NCI-H524 treated with DMSO at 0.1 percent for 48 hours (cell line): Measurements from ENCODE around the gene GPR37L1.
"Not testable (repeated sequence)": the region's sequence is repeated elsewhere in the genome, so short reads cannot be mapped to it uniquely, and the experiment has no call there.

Experiments used
- DNase-seq: peaks from one replicate; lab custom pipeline; 2025; lab: John Stamatoyannopoulos, UW

The GPR37L1 gene

DNA sequence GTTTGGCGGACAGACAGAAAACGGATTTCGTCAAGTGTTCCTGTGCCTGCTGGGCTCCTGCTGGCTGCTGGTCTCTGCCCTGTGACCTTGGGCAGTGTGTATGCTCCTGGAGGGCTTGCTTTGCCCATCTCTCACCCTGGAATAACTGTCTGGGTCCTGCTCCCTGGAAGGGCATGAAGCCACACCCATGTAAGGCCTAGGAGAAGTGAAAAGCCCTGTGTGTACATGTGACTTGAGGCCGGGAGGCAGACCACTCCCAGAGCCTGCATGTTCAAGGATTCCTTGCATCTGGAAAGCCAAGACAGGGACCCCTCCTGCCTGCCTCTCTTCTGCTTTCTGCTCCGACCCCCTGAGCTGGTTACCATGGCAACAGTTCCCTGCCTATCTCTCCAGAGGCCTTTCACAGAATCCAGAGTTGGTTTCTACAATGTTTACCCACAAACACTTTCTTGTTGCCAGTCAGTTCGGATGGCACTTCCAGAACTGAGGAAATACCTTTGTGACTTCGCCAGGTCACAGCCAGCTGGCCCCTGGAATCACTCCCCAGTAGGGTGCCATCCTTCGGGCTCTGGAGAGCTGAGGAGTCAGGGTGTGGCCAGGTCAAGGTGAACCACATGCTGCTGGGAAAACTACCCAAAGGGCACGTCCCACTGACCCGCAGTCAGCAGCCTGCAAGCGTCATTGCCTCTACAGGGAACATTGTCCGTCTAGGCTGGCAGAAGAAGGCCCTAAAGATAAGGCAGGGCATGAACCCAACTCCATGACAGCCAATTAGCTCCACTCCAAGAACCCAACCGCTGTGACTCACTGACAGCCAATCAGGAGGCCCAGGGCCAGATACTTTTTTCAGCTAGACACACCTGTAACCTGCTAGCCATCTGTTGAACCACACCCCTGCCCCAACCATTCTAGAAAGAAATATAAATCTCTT lies 14.7 kb upstream of the GPR37L1 start:
- DNase-seq = no peak

DNA sequence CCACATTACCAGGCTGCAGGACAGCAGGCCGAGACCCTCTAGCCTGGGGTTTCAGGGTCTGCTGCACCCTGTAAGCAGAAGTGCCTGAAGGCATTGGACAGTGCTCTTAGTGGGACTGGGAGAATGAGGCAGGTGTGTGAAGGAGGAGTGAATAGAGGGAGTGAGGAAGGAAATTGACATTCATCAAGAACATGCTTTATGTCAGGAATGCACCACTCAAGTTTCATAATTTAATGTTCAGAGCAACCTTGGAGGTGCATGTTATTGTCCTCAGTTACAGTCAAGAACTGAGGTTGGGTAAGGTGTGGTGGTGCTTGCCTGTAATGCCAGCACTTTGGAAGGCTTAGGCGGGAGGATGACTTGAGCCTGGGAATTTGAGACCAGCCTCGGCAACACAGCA lies 11.7 kb upstream of the GPR37L1 start:
- no peak for DNase-seq

DNA sequence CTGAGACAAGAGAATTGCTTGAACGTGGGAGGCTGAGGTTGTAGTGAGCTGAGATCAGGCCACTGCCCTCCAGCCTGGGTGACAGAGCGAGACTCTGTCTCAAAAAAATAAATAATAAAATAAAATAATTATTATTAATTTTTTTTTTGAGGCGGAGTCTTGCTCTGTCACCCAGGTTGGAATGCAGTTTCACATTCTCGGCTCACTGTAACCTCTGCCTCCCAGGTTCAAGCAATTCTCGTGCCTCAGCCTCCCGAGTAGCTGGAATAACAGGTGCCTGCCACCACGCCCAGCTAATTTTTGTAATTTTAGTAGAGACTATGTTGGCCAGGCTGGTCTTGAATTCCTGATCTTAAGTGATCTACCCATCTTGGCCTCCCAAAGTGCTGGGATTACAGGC lies 11.1 kb upstream of the GPR37L1 start:
- DNase-seq = not testable (repeated sequence)

DNA sequence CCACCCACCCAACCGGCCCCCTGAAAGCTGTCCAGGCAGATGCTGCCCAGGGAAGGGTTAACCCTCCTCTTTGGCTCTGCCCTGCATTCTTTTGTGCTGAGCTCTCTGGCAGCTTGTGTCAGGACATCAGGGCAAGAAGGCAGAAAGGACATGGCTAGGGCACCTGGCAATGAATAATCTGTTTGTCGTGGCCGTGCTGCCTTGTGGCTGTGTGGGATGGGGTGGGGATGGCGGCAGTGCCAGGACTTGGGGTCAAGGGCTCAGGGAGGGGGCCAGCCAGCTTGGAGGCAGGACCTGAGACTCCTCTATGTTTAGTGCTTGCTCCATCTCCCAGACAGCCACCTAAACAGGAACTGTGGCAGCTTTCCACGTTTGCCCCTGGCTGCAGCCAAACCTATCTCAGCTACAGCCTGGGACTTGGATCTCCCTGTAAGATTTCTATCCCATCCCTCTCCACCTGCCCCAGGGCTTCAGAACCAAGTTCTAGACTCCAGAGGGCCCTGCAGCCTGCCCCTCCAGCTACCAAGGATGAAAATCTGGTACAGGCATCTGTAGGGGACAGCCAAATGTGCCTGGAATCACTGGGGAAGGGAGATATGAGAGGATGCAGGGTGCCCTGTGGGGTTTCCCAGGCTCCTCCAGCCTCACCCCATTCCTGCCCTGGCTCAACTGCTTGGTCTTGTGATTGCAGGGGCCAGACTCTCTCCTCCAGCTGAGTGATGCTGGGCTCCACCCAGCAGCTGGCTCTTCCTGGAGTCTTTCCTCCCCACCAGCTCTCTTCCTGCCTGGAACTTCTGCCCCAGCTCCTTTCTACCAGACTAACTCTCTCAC lies 9.6 kb upstream of the GPR37L1 start:
- no peak for DNase-seq

DNA sequence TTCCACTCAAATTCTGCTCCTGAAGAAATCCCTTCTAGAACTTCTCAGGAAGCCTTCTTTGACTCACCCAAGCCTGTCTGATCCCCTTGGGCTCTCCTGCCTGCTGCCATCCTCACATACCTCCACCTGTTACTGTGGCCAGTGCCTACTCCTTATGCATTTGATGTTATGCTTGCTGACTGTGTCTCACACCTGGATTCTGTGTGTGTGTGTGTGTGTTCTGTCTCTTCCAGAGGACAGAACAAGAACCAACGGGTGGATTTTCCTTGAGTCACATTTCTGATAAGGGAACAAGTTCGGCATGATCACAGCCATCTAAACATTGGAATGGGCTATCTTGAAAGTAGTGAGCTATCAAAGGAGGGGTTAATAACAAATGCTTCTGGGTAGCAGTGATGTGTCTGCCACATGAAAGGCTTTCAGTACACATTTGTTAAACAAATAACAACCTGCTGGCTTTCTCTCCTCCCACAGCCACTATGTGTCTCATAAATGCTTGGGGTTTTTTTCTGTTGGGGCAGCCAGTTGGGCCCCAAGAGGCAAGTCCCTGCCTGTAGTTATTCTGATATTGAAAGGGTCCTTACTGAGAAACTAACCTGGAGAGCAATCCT lies 8.9 kb upstream of the GPR37L1 start:
- no peak for DNase-seq

DNA sequence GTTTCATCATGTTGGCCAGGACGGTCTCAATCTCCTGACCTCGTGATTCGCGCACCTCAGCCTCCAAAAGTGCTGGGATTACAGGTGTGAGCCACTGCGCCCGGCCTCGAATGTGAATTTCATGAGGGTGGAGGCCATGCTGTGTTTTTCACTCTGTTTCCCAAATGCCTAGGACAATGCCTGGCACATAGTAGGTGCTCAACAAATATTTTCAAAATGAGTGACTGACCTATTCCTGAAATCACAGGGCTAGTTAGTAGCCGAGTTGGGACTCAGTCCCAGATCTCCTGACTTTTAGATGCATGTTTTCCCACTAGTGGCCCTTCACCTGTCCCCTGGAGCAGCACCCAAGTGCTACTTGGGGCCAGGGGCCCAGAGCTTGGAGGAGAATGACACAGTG lies 6.4 kb upstream of the GPR37L1 start:
- no peak for DNase-seq

DNA sequence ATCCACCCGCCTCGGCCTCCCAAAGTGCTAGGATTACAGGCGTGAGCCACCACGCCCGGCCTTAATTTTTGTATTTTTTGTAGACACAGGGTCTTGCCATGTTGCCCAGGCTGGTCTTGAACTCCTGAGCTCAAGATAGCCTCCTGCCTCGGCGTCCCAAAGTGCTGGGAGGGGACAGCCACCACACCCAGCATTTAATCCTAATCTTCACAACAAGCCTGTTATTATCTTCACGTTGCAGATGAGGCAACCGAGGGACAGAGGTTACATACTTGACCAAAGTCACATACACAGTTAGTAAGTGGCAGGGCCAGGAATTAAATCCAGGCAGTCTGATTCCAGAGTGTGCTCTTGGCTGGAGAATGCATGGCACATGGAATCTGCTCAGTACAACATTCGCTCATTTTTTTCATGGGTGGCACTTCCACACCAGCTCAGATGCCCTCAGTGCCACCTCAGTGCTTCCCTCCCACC lies 4.8 kb upstream of the GPR37L1 start:
- no peak for DNase-seq

DNA sequence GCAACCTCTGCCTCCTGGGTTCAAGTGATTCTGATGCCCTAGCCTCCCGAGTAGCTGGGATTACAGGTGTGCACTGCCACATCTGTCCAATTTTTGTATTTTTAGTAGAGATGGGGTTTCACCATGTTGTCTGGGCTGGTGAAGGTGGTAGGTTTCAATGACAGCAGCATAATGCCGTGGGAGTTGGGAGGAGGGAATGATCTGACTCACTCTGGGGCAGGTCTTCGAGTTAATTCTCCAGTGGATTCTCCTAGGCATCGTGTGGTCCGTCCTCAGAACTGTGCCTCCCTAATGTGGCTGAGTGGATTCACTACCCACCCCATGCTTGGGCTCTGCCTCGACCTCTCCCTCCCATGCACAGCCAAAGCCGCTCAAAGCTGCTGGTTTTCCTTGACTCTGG lies 1.7 kb upstream of the GPR37L1 start:
- DNase-seq = no peak

DNA sequence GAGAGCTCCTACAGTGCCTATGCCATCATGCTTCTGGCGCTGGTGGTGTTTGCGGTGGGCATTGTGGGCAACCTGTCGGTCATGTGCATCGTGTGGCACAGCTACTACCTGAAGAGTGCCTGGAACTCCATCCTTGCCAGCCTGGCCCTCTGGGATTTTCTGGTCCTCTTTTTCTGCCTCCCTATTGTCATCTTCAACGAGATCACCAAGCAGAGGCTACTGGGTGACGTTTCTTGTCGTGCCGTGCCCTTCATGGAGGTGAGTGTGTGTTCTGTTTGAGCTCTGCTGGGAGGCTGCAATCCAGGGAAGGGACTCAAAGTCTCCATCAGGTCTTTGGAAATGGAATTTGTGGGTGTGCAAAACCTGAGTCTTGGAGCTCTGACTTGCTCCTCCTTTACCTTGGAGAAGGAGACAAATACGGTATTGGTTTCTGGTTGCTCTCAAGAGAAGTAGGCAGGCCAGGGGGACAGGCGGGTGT lies 658 bp downstream of the GPR37L1 start:
- DNase-seq = no peak

DNA sequence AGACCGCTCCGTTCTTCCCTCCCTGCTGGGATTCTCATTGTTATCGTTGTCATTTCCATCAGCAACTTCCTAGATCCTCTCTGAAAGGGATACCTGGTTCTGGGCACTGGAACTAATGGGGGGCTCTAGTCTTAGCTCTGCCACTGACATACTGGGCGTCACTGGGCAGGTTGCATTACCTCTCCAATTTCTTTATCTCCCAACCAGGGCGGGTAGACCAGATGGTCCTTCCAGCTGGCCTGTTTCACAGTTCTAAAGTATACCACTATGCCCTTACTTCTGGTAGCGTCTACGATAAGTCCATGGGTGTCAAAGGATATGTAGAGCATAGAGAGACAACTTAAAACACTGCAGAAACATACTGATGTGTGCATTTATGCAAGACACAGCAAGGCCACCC lies 1.4 kb downstream of the GPR37L1 start:
- peak; percentile 30 for DNase-seq

DNA sequence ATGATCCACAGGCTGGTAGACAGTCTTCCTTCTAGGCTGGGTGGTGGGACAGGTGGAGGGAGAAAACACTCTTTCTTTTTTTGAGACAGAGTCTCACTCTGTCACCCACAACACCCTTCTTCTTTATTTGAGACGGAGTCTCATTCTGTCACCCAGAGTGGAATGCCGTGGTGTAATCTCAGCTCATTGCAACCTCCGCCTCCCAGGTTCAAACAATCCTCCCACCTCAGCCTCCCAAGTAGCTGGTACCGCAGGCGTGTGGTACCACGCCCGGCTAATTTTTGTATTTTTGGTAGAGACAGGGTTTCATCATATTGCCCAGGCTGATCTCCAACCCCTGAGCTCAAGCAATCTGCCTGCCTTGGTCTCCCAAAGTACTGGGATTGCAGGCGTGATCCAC lies 2.9 kb downstream of the GPR37L1 start:
- DNase-seq = no peak

DNA sequence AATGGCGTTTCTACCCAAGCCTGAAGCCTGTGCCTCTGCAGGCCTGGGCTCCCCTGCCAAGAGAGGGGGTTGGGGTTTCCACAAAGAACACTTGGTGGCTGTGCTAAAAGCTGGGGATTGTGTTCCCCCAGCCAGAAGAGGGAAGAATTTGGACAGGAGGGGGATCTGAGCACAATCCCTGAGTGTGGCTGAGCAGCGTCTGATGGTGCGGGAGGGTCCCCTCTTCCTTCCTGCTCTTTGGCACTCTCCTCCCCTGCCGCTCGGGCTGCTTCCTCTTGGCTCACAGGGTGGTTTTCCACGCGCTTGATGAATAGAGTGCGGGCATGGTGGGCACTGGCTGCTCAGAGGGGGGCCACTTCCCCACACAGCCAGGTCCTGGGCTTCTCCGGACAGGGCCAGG lies 3.7 kb downstream of the GPR37L1 start:
- DNase-seq = no peak

DNA sequence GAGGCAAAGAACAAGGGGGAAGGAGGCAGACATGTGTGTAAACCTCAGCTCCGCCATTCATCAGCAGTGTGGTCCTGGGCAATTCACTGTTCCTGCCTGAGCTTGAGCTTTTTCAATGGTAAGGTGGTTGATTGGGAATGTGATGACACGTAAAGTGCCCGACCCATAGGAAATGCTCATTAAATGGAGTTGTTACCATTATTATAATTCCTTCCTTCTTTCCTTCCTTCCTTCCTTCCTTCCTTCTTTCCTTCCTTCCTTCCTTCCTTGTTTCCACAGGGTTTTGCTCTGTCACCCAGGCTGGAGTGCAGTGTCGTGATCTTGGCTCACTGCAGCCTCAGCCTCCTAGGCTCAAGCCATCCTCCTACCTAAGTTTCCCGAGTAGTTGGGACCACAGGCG lies 4.3 kb downstream of the GPR37L1 start:
- no peak for DNase-seq

DNA sequence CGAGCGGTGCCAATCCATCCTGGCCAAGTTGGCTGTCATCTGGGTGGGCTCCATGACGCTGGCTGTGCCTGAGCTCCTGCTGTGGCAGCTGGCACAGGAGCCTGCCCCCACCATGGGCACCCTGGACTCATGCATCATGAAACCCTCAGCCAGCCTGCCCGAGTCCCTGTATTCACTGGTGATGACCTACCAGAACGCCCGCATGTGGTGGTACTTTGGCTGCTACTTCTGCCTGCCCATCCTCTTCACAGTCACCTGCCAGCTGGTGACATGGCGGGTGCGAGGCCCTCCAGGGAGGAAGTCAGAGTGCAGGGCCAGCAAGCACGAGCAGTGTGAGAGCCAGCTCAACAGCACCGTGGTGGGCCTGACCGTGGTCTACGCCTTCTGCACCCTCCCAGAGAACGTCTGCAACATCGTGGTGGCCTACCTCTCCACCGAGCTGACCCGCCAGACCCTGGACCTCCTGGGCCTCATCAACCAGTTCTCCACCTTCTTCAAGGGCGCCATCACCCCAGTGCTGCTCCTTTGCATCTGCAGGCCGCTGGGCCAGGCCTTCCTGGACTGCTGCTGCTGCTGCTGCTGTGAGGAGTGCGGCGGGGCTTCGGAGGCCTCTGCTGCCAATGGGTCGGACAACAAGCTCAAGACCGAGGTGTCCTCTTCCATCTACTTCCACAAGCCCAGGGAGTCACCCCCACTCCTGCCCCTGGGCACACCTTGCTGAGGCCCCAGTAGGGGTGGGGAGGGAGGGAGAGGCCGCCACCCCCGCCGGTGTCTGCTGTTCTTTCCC lies 5.3 kb downstream of the GPR37L1 start:
- no peak for DNase-seq

DNA sequence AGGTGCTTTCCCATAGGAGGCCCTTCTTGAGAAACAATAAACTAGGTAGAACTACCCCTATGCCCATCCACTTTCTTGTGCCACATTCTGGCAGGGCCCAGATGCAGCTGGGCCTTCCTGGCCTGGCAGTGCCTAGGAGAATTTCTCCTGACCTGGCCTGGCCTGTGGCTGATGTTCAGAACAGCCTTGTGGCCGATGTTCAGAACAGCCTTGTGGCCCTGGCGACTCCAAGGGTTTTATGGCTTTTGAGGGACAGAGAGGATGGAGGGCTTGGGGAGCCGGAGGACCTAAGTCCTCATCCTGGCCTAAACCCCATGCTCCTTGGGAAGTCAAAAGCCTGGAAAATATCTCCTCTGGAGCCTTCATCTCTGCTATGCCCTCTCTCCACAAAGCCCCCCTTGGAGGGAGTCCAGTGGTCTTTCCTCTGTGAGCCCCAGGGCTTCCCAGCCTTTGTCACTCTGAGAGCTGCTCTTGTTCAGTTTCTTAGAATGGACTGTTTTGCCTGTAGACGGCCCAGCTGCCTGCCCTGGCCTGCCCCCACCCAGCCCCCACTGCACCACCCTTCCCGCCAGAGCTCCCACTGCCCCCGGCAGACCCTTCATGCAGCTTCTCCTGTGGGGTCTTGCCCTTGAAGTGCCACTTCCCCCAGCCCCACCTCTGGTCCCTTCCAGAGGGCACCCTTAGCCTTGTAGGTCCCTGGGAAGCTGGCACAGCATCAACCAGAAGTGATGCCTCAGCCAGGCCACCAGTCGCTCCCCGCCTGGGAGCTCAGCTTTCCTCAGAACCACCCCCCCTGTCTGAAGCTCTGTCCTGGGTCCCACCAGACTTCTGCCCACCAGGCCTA lies 7.0 kb downstream of the GPR37L1 start:
- no peak for DNase-seq

DNA sequence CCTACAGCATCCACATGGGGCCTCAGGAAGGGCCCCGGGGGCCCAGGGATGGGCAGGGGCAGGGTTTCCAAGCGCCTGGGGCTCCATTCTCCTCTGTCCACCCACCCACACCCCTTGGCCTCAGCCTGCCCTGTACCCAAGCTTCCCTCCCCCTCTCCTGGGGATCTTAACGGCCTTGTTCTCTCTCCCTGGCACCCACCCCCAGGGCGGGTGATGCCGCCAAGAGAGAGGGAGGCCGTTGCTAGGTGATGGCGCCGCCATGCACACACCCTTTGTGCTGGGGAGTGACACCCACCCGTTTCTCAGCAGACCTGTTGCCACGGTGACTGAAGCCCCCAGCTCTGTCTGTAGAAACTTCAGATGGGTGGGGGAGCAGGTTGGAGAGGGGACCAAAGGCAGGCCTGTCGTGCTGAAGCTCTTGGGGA lies 7.6 kb downstream of the GPR37L1 start:
- no peak for DNase-seq

DNA sequence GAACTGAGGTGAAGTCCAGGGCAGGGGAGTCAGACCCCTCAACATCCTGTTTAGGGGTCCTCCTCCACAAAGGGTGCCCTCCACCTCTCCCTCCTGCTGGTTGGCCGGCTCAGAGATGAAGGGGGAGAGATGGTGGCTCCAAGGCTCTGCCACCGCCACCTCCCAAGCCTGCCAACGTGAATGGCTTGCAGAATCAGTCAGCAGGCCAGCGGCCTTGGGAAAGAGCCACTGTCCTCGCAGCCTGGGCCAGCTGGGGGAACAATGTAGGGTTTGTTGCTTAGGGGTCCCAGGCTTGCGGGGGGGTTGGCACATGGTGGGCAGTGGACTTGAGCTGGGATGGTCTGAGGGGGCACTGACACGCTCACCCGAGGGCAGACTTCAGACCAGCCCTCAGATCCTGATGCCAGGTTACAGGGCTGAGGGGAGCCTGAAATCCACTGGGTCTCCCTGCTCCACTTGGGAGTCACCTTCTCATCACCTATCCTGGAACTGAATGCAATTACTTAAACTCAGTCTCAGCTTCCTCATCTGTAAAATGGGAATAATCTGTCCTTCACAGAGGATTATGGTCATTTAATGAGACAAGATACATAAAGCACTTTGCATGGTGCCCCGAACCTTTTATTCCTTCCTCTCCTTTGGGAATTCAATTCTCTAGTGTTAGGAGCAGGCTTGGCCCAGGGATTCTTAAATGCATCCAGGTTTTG lies 8.3 kb downstream of the GPR37L1 start:
- no peak for DNase-seq

DNA sequence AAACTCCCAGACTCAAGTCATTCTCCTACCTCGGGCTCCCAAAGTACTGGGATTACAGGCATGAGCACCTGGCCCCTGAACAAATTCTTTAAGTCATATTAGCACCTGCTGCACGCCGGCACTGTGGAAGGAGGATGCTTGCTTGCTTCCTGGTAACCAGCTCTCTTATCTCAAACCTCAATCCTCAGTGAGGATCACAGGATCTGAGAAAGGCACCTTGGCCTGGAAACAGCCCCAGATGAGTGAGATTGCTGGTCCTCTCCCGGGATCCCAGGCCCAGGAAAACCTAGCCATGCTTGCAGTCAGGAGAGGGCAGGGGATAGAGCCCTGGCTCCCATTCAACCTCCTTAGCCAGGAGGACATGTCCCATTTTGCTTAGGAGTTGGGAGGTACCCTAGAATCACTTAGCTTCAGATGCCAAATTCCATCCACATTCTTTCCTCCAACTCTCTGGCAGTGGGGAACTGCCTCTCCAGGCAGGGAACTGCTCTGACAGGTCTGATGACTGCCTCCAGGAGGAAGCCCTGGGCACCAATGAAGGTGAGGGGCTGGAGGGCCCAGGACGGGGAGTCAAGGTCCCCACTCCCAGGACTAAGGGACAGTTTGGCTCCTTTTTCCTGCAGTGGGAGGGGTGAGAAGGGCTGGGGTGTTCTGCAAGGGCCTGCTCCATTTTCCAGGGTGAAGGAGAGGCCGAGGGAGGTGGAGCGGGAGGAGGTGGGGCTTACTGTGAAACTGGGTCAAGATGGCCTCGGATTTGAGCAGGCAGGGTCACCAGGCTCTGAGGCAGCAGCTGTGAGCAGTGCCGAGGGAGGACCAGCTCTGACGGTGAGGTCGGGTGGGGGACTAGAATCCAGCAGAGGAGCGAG lies 9.5 kb downstream of the GPR37L1 start:
- DNase-seq = no peak

DNA sequence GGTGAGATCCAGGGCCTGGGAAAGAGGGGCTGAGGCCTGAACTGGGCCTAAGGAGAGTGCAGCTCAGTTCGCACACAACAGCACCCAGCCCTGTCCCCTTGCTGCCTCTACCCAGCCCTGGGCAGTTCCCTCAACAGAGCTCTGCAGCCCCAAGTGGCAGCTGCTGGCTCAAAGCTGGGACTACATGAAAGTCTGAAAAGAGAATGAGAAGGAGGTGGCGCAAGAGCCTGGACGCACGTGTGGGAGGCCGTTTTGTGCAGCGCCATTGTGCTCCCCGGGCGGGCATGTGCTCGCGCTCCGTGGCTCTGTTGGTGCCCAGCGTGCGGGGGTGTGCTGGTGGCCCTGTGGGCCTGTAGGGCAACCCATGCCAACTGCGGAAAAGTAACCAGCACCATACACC lies 10.3 kb downstream of the GPR37L1 start:
- no peak for DNase-seq
